ENCODE measurements around the gene ANKRD9. TPM values are rescaled to one million over a fixed set of nuclear protein-coding genes. Genes with fewer than 3 reads are reported as not detected.

Gene ANKRD9
- 100 to 1,000 TPM in 2 of 5 donors, 10 to 100 TPM in 3; 11.2 to 357 (median 72.4) TPM for total RNA-seq
- polyA plus RNA-seq, result 10 to 100 TPM in 2 of 3 donors, 1 to 10 TPM in 1; 5.3 to 23.3 (median 13.3) TPM
- long read RNA-seq, donor 1, full-length matches to known transcripts, result 7 of 7 reads
- long read RNA-seq, donor 1, partial matches to known transcripts, result 0 of 7 reads
- long read RNA-seq, donor 1, other reads (novel, unspliced or antisense), result 0 of 7 reads
- long read RNA-seq, donor 2, full-length matches to known transcripts, result 13 of 13 reads
- long read RNA-seq, donor 2, partial matches to known transcripts, result 0 of 13 reads
- long read RNA-seq, donor 2, other reads (novel, unspliced or antisense), result 0 of 13 reads
- long read RNA-seq, donor 3, full-length matches to known transcripts, result 6 of 6 reads
- long read RNA-seq, donor 3, partial matches to known transcripts, result 0 of 6 reads
- long read RNA-seq, donor 3, other reads (novel, unspliced or antisense), result 0 of 6 reads
- long read RNA-seq, donor 4, partial matches to known transcripts, result 0 of 1 reads
- long read RNA-seq, donor 4, other reads (novel, unspliced or antisense), result 0 of 1 reads
- long read RNA-seq, donor 5, full-length matches to known transcripts, result 14 of 14 reads
- long read RNA-seq, donor 5, partial matches to known transcripts, result 0 of 14 reads
- long read RNA-seq, donor 5, other reads (novel, unspliced or antisense), result 0 of 14 reads
- long read RNA-seq, donor 6, full-length matches to known transcripts, result 28 of 28 reads
- long read RNA-seq, donor 6, partial matches to known transcripts, result 0 of 28 reads
- long read RNA-seq, donor 6, other reads (novel, unspliced or antisense), result 0 of 28 reads
- long read RNA-seq, donor 7, full-length matches to known transcripts, result 16 of 16 reads
- long read RNA-seq, donor 7, partial matches to known transcripts, result 0 of 16 reads
- long read RNA-seq, donor 7, other reads (novel, unspliced or antisense), result 0 of 16 reads
- long read RNA-seq, donor 8, full-length matches to known transcripts, result 14 of 14 reads
- long read RNA-seq, donor 8, partial matches to known transcripts, result 0 of 14 reads
- long read RNA-seq, donor 8, other reads (novel, unspliced or antisense), result 0 of 14 reads
- long read RNA-seq, donor 9, transcript ANKRD9-205 (3 exons, 1,413 nt), result major isoform, 5 of 5 reads
- long read RNA-seq, donor 9, partial matches to known transcripts, result 0 of 5 reads
- long read RNA-seq, donor 9, other reads (novel, unspliced or antisense), result 0 of 5 reads
- long read RNA-seq, donor 10, full-length matches to known transcripts, result 11 of 11 reads
- long read RNA-seq, donor 10, partial matches to known transcripts, result 0 of 11 reads
- long read RNA-seq, donor 10, other reads (novel, unspliced or antisense), result 0 of 11 reads

GRCh38 chr14:102509746-102510615 is at the start of gene ANKRD9:
Gene ANKRD9 (minus strand): TSS chr14:102509776. CDS start chr14:102507889, 1,887 bp downstream.
- H3K27ac ChIP-seq, result peak within 1 kb of the TSS; percentile 90 to 93 (median 92)
- 1 to 5% (median 1%) methylated on average over 26 to 89 of the region's 91 CpGs for WGBS, 5 donors
- intact Hi-C loops (cut with DNase I; ENCODE audit: low total_unique reads), result no loop called here
- H3K36me3 ChIP-seq, result peaks cover 8 to 22% (median 20%) of the 10 kb centered on the region in 4 donors
- no peaks in the 10 kb centered on the region for H3K9me3 ChIP-seq
- TF ChIP-seq POLR2AphosphoS5 (IDR thresholded peaks at IDR 0.05) (peak in 2 of 3 donors; percentile 43 to 62), POLR2A (IDR thresholded peaks at IDR 0.05) (no peak)
- peaks cover 18 to 36% (median 28%) of the 10 kb centered on the region in 4 donors for H3K4me1 ChIP-seq
- DNase-seq, result peak; percentile 97 to 98
- peak within 1 kb of the TSS; percentile 59 to 70 (median 65) for H3K4me3 ChIP-seq
- H3K27me3 ChIP-seq, result no peaks in the 10 kb centered on the region

GRCh38 chr14:102558556-102558955 is 49.0 kb upstream of the ANKRD9 start:
- no peak for DNase-seq
- H3K27ac ChIP-seq, result no peak overlapping the region

GRCh38 chr14:102557434-102558226 is 48.1 kb upstream of the ANKRD9 start:
- Histone ChIP-seq H3K9me3 (no peaks in the 10 kb centered on the region), H3K4me1 (peaks cover 0 to 17% (median 12%) of the 10 kb centered on the region in 4 donors), H3K36me3 (no peaks in the 10 kb centered on the region), H3K27ac (no peak overlapping the region), H3K27me3 (no peaks in the 10 kb centered on the region), H3K4me3 (no peak overlapping the region)
- intact Hi-C loops (cut with DNase I; ENCODE audit: low total_unique reads), result no loop called here
- WGBS, 5 donors, result 58 to 89% (median 85%) methylated on average over 4 to 12 of the region's 12 CpGs
- TF ChIP-seq POLR2A (IDR thresholded peaks at IDR 0.05) (no peak), EP300 (IDR thresholded peaks at IDR 0.05) (no peak), CTCF (IDR thresholded peaks at IDR 0.05) (no peak), POLR2AphosphoS5 (IDR thresholded peaks at IDR 0.05) (no peak)
- no peak for DNase-seq

More at GRCh38 chr14:102558556-102558955, 49.0 kb upstream of the ANKRD9 start:
- intact Hi-C loops (cut with DNase I; ENCODE audit: low total_unique reads), result no loop called here
- Histone ChIP-seq H3K27me3 (no peaks in the 10 kb centered on the region), H3K36me3 (no peaks in the 10 kb centered on the region), H3K4me3 (no peak overlapping the region), H3K4me1 (peaks cover 0 to 15% (median 11%) of the 10 kb centered on the region in 4 donors), H3K9me3 (no peaks in the 10 kb centered on the region)
- TF ChIP-seq POLR2AphosphoS5 (IDR thresholded peaks at IDR 0.05) (no peak), POLR2A (IDR thresholded peaks at IDR 0.05) (no peak), CTCF (IDR thresholded peaks at IDR 0.05) (no peak), EP300 (IDR thresholded peaks at IDR 0.05) (no peak)
- WGBS, 5 donors, result 63 to 80% (median 70%) methylated on average over 2 to 4 of the region's 4 CpGs

Measured in stomach (tissue), 19 donors.